B cell (primary cell): ENCODE data around the gene PILRB.

Source experiments
- EZH2 ChIP-seq: IDR thresholded peaks from 2 replicates; pipeline ENCODE4 v1.6.1; 2012; ENCODE audit warnings: borderline replicate concordance, low read depth, mild to moderate bottlenecking, moderate library complexity, low read length; ENCODE audit not compliant: insufficient read depth, poor library complexity, severe bottlenecking
- TF ChIP-seq, protein P1 (sequence below): fragments of 200-600 bp; IDR thresholded peaks from one replicate; pipeline ENCODE4 v1.8.0; 2022; ENCODE audit warnings: antibody characterized with exemption, mild to moderate bottlenecking

GRCh38 chr7:100407285-100408180 is 49.6 kb downstream of the PILRB start:
- TF ChIP-seq, protein P1, sequence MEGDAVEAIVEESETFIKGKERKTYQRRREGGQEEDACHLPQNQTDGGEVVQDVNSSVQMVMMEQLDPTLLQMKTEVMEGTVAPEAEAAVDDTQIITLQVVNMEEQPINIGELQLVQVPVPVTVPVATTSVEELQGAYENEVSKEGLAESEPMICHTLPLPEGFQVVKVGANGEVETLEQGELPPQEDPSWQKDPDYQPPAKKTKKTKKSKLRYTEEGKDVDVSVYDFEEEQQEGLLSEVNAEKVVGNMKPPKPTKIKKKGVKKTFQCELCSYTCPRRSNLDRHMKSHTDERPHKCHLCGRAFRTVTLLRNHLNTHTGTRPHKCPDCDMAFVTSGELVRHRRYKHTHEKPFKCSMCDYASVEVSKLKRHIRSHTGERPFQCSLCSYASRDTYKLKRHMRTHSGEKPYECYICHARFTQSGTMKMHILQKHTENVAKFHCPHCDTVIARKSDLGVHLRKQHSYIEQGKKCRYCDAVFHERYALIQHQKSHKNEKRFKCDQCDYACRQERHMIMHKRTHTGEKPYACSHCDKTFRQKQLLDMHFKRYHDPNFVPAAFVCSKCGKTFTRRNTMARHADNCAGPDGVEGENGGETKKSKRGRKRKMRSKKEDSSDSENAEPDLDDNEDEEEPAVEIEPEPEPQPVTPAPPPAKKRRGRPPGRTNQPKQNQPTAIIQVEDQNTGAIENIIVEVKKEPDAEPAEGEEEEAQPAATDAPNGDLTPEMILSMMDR, result peak; percentile 81
- TF ChIP-seq EZH2, result no peak
